Suprapubic skin (tissue), 4 donors: Measurements from ENCODE around the gene MAST4. TPM values are rescaled to one million over a fixed set of nuclear protein-coding genes. Genes with fewer than 3 reads are reported as not detected.

ENCODE experiments used
- DNase-seq, 2 donors: peaks; one replicate each; pipeline ENCODE4 v3.0.0-alpha.2; 2019; ENCODE audit warnings: low spot score in 2 of 2
- H3K27ac ChIP-seq: fragments of 200-600 bp; sonication (generic); one replicate; pipeline ENCODE4 v1.5.1; 2019
- H3K27me3 ChIP-seq: fragments of 200-600 bp; sonication (generic); one replicate; pipeline ENCODE4 v1.5.1; 2019
- H3K36me3 ChIP-seq: fragments of 200-600 bp; sonication (generic); one replicate; pipeline ENCODE4 v1.5.1; 2019
- H3K4me1 ChIP-seq: fragments of 200-600 bp; sonication (generic); one replicate; pipeline ENCODE4 v1.5.1; 2019
- H3K4me3 ChIP-seq: fragments of 200-600 bp; sonication (generic); one replicate; pipeline ENCODE4 v1.5.1; 2019; ENCODE audit warnings: mild to moderate bottlenecking
- H3K9me3 ChIP-seq: fragments of 200-600 bp; sonication (generic); one replicate; pipeline ENCODE4 v1.5.1; 2019
- CTCF ChIP-seq, 2 donors: fragments of 200-600 bp in 1 of 2; fragments of 450-650 bp in 1 of 2; sonication (generic) in 1 of 2; IDR thresholded peaks; one replicate each; pipeline ENCODE4 v1.5.1; 2016 to 2019; ENCODE audit warnings: antibody characterized with exemption in 2 of 2, mild to moderate bottlenecking in 1 of 2, moderate library complexity in 1 of 2
- EP300 ChIP-seq: sonication (generic); formaldehyde crosslinking; IDR thresholded peaks from one replicate; pipeline ENCODE4 v1.6.1; 2017; ENCODE audit warnings: antibody characterized with exemption
- POLR2A ChIP-seq, 2 donors: fragments of 450-650 bp; IDR thresholded peaks; one replicate each; pipeline ENCODE4 v1.6.1; 2017; ENCODE audit warnings: antibody characterized with exemption in 2 of 2, mild to moderate bottlenecking in 2 of 2, moderate library complexity in 2 of 2
- POLR2AphosphoS5 ChIP-seq, 3 donors: sonication (generic); formaldehyde crosslinking; IDR thresholded peaks; one replicate each; pipeline ENCODE4 v1.6.1; 2017; ENCODE audit warnings: antibody characterized with exemption in 3 of 3
- WGBS: methylation state at CpG from one replicate; pipeline ENCODE4 v1.1.5; 2018; 5-methylcytosine and 5-hydroxymethylcytosine counted together
- total RNA-seq, 4 donors: library from RNA; depleted of rRNA; stranded (reverse); fragments of >200 nt; gene quantifications; one replicate each; pipeline ENCODE4 v1.1.0, GENCODE V29; 2016

Gene MAST4
- total RNA-seq, 4 donors from 2014 or later: 79.2 to 144 (median 98.1) TPM

- Histone ChIP-seq H3K27ac (no peak overlapping the region), H3K9me3 (no peaks in the 10 kb centered on the region), H3K4me3 (no peak overlapping the region), H3K36me3 (no peaks in the 10 kb centered on the region), H3K4me1 (peaks cover 18% of the 10 kb centered on the region), H3K27me3 (no peaks in the 10 kb centered on the region)
- TF ChIP-seq POLR2A (IDR thresholded peaks at IDR 0.05) (no peak), CTCF (IDR thresholded peaks at IDR 0.05) (peak; percentile 48 to 66), EP300 (no peak)
- no peak for DNase-seq
- WGBS: 31% methylated on average over 8 of the region's 11 CpGs
Measured at GRCh38 chr5:67209141-67209771, 613.1 kb downstream of the MAST4 start.

GRCh38 chr5:67211926-67212325, 615.7 kb downstream of the MAST4 start:
- Histone ChIP-seq H3K36me3 (no peaks in the 10 kb centered on the region), H3K9me3 (no peaks in the 10 kb centered on the region), H3K27me3 (no peaks in the 10 kb centered on the region), H3K4me3 (no peak overlapping the region), H3K4me1 (peaks cover 24% of the 10 kb centered on the region), H3K27ac (no peak overlapping the region)
- DNase-seq: no peak
- WGBS: 73% methylated on average over 2 of the region's 2 CpGs
- TF ChIP-seq CTCF (IDR thresholded peaks at IDR 0.05) (no peak), POLR2AphosphoS5 (IDR thresholded peaks at IDR 0.05) (no peak), POLR2A (IDR thresholded peaks at IDR 0.05) (no peak), EP300 (no peak)

- 81% methylated on average over 6 of the region's 6 CpGs for WGBS
- no peaks in the 10 kb centered on the region for H3K36me3 ChIP-seq
- no peaks in the 10 kb centered on the region for H3K9me3 ChIP-seq
- H3K4me1 ChIP-seq: peaks cover 20% of the 10 kb centered on the region
- no peaks in the 10 kb centered on the region for H3K27me3 ChIP-seq
- H3K4me3 ChIP-seq: no peak overlapping the region
- no peak overlapping the region for H3K27ac ChIP-seq
- TF ChIP-seq EP300: no peak
- no peak for TF ChIP-seq POLR2AphosphoS5 (IDR thresholded peaks at IDR 0.05)
- TF ChIP-seq CTCF (IDR thresholded peaks at IDR 0.05): no peak
- TF ChIP-seq POLR2A (IDR thresholded peaks at IDR 0.05): no peak
- DNase-seq: no peak
Measured at GRCh38 chr5:67214036-67214435, 617.8 kb downstream of the MAST4 start.

- DNase-seq: no peak
- H3K36me3 ChIP-seq: no peaks in the 10 kb centered on the region
- peaks cover 16% of the 10 kb centered on the region for H3K4me1 ChIP-seq
- no peak overlapping the region for H3K4me3 ChIP-seq
- no peaks in the 10 kb centered on the region for H3K27me3 ChIP-seq
- H3K9me3 ChIP-seq: no peaks in the 10 kb centered on the region
- H3K27ac ChIP-seq: no peak overlapping the region
- no peak for TF ChIP-seq CTCF (IDR thresholded peaks at IDR 0.05)
- TF ChIP-seq EP300: no peak
- no peak for TF ChIP-seq POLR2AphosphoS5 (IDR thresholded peaks at IDR 0.05)
- TF ChIP-seq POLR2A (IDR thresholded peaks at IDR 0.05): no peak
- 94% methylated on average over 12 of the region's 12 CpGs for WGBS
Measured at GRCh38 chr5:67214707-67215447, 618.7 kb downstream of the MAST4 start.
